Medulla oblongata (tissue), 1 donor: ENCODE results near the gene ALKBH4.
A peak's percentile ranks its signal among the peaks of the same experiment; 100 is the strongest.
"Not testable (repeated sequence)": the region's sequence is repeated elsewhere in the genome, so short reads cannot be mapped to it uniquely, and the experiment has no call there.

Source experiments
- DNase-seq: peaks from one replicate; pipeline ENCODE4 v3.0.0-alpha.2; 2015; ENCODE audit errors: extremely low spot score

ALKBH4 gene

GRCh38 chr7:102478314-102479208 is 13.9 kb upstream of the ALKBH4 start, which contains the start of gene POLR2J:
POLR2J (minus strand) TSS chr7:102478922; CDS start chr7:102478860, 62 bp downstream.
- not testable (repeated sequence) for DNase-seq

GRCh38 chr7:102474736-102475435 is 10.2 kb upstream of the ALKBH4 start:
- not testable (repeated sequence) for DNase-seq

- not testable (repeated sequence) for DNase-seq
Observed at GRCh38 chr7:102474116-102474515, 9.5 kb upstream of the ALKBH4 start.

- DNase-seq, result peak; percentile 41
Observed at GRCh38 chr7:102473271-102473991, 8.8 kb upstream of the ALKBH4 start.

- DNase-seq, result no peak
Observed at GRCh38 chr7:102472126-102473041, 7.7 kb upstream of the ALKBH4 start.

GRCh38 chr7:102471791-102472125 is 7.1 kb upstream of the ALKBH4 start:
- no peak for DNase-seq

GRCh38 chr7:102469972-102470825 is 5.5 kb upstream of the ALKBH4 start:
- DNase-seq, result no peak

GRCh38 chr7:102469351-102469971 is 4.8 kb upstream of the ALKBH4 start:
- no peak for DNase-seq

- DNase-seq, result no peak
Observed at GRCh38 chr7:102468478-102469350, 4.1 kb upstream of the ALKBH4 start.

- no peak for DNase-seq
Observed at GRCh38 chr7:102467581-102468477, 3.2 kb upstream of the ALKBH4 start.

GRCh38 chr7:102466097-102466496 is 1.4 kb upstream of the ALKBH4 start:
- DNase-seq, result no peak

- DNase-seq, result no peak
Observed at GRCh38 chr7:102463841-102464576, 654 bp downstream of the ALKBH4 start.

GRCh38 chr7:102460467-102460866 is 4.2 kb downstream of the ALKBH4 start:
- no peak for DNase-seq

GRCh38 chr7:102459221-102459844 is 5.3 kb downstream of the ALKBH4 start:
- DNase-seq, result no peak

GRCh38 chr7:102457352-102457924 is 7.2 kb downstream of the ALKBH4 start:
- no peak for DNase-seq

GRCh38 chr7:102456327-102456726 is 8.3 kb downstream of the ALKBH4 start:
- DNase-seq, result no peak
